Immature natural killer cell (primary cell): ENCODE measurements around the gene MOB2. TPM values are rescaled to one million over a fixed set of nuclear protein-coding genes. Genes with fewer than 3 reads are reported as not detected.
A peak's percentile ranks its signal among the peaks of the same experiment; 100 is the strongest.

Experiments
- DNase-seq, 3 donors: peaks; one replicate each; pipeline ENCODE4 v3.0.0; 2022; ENCODE audit warnings: mixed read lengths in 1 of 3
- H3K27ac Mint-ChIP-seq, 6 donors: one replicate each; pipeline ENCODE4 v1.8.0; 2020; ENCODE audit warnings: mixed read lengths in 6 of 6, mild to moderate bottlenecking in 5 of 6, inconsistent platforms in 4 of 6, moderate library complexity in 3 of 6
- H3K27me3 Mint-ChIP-seq, 3 donors: one replicate each; pipeline ENCODE4 v1.8.0; 2020 to 2021; ENCODE audit warnings: low read depth in 3 of 3, mild to moderate bottlenecking in 3 of 3, mixed read lengths in 3 of 3, moderate library complexity in 3 of 3, inconsistent platforms in 1 of 3
- H3K36me3 Mint-ChIP-seq, 3 donors: one replicate each; pipeline ENCODE4 v1.8.0; 2020; ENCODE audit warnings: mixed read lengths in 3 of 3, inconsistent platforms in 2 of 3, mild to moderate bottlenecking in 2 of 3
- H3K4me1 Mint-ChIP-seq, 2 donors: one replicate each; pipeline ENCODE4 v1.8.0; 2020; ENCODE audit warnings: inconsistent platforms in 2 of 2, mild to moderate bottlenecking in 2 of 2, mixed read lengths in 2 of 2, moderate library complexity in 1 of 2
- H3K4me3 Mint-ChIP-seq, 5 donors: one replicate each; pipeline ENCODE4 v1.8.0; 2020; ENCODE audit warnings: mild to moderate bottlenecking in 5 of 5, mixed read lengths in 5 of 5, inconsistent platforms in 3 of 5, moderate library complexity in 3 of 5
- H3K9me3 Mint-ChIP-seq, 6 donors: one replicate each; pipeline ENCODE4 v1.8.0; 2020; ENCODE audit warnings: mild to moderate bottlenecking in 6 of 6, mixed read lengths in 6 of 6, inconsistent platforms in 4 of 6, moderate library complexity in 3 of 6
- polyA plus RNA-seq, 3 donors: library from polyadenylated mRNA; unstranded; fragments of 300-500 nt; fragmentation: Illumina TruSeq; gene quantifications; one replicate each; pipeline ENCODE4 v1.2.3, GENCODE V29; 2021

The MOB2 gene
- polyA plus RNA-seq, 3 donors from 2014 or later: 43.7 to 70.9 (median 68.8) TPM

DNA sequence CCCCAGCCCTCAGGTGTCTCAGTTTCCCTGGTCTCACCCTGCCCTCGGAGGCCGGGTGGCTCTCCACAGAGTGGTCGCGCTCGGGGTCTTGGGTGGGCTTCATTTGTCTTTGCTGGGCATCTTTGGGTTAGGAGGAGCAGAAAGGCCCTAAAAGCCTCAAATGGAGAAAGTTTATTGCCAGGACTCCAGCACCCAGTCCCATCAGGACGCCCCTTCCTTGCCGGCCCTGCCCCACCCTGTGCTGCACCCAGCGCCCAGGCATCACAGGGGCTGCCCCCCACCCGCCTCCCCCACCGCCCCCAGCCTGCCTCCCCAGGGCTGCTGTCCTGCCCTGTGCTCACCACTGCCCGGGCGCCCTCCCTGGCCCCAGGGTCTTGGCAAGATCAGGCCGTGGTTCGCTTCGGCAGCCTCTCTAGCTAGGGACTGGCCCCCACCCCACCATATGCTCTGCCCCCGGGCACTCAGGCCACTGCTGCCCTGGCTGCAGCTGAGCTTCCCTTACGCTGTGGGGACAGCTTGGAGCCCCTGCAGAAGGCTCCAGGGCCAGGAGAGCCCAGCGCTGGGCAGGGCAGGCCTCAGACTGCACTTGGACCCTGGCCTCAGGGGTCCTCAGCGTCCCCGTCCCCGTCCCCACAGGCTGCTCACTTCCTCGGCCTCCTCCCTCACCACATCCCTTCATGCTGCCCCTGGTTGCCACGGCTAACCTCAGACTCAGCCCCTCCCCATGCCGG is 31.4 kb downstream of the MOB2 start:
- no peak overlapping the region for H3K4me3 Mint-ChIP-seq
- no peaks in the 10 kb centered on the region for H3K36me3 Mint-ChIP-seq
- peaks cover 0 to 7% (median 0%) of the 10 kb centered on the region in 3 donors for H3K27me3 Mint-ChIP-seq
- no peaks in the 10 kb centered on the region for H3K4me1 Mint-ChIP-seq
- no peaks in the 10 kb centered on the region for H3K9me3 Mint-ChIP-seq
- no peak overlapping the region for H3K27ac Mint-ChIP-seq
- DNase-seq: no peak

DNA sequence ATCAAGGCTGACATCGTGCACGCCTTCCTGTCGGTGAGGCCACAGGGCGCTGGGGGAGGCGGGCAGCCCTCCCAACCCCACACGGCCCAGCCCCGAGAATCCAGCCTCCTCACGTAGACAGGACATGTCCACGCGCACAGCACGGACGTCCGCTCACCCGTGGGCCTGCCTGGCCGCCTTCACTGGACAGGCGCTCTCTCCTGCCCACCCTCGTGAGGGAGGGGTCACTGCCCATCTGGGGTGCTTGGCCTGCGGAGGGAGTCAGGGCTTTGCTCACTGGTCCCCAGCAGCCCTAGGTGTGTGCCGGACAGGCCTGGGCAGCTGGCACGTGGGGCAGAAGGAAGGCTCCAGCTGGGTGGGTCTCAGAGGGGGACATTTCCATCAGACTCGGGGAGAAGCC is 32.0 kb downstream of the MOB2 start:
- H3K4me3 Mint-ChIP-seq: no peak overlapping the region
- no peaks in the 10 kb centered on the region for H3K9me3 Mint-ChIP-seq
- no peak for DNase-seq
- H3K27me3 Mint-ChIP-seq: peaks cover 0 to 9% (median 0%) of the 10 kb centered on the region in 3 donors
- no peak overlapping the region for H3K27ac Mint-ChIP-seq
- H3K36me3 Mint-ChIP-seq: no peaks in the 10 kb centered on the region
- H3K4me1 Mint-ChIP-seq: no peaks in the 10 kb centered on the region

DNA sequence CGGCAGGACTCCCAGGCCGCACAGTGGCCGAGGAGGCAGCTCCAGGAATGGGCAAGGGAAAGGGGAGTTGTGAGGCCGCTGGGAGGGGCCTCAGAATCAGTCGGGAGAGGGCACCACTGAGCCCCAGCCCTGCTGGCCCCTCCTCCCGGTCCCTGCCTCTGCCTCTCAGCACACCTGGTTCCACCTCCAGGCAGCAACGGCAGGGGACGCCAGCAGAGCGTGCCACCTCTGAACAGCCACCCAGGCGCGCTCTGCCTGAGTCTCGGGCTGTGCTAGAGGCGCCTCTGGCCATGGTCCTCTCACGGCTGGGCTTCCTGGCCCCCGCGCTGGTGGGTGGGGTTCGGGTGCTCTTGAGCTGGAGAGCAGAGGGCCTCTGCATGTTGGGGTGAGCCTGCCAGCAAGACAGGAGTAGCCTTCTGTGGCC is 33.0 kb downstream of the MOB2 start:
- Mint-ChIP-seq H3K9me3 (no peaks in the 10 kb centered on the region), H3K4me1 (no peaks in the 10 kb centered on the region), H3K36me3 (no peaks in the 10 kb centered on the region), H3K27me3 (peaks cover 0 to 6% (median 0%) of the 10 kb centered on the region in 3 donors), H3K27ac (no peak overlapping the region), H3K4me3 (no peak overlapping the region)
- peak in 2 of 3 donors; percentile 15 to 22 for DNase-seq

DNA sequence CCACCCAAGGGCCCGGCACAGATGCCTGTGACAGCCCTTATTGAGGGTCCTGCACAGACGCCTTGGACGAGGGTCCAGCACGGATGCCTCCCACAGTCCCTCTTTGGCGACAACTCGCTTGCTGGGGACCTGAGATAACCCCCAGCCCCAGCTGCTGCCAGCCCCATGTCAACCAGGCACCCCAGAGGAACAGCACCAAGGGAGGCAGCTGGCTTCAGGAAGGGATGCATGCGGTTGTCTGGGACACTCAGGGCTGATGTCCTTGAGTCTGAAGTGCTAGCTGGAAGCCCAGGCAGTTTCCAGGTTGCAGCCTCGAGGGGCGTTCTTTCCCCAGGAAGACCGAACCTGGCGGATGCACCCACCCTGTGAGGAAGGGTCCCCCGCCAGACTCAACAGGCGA is 33.8 kb downstream of the MOB2 start:
- no peak overlapping the region for H3K27ac Mint-ChIP-seq
- H3K4me1 Mint-ChIP-seq: no peaks in the 10 kb centered on the region
- no peak overlapping the region for H3K4me3 Mint-ChIP-seq
- no peak for DNase-seq
- H3K36me3 Mint-ChIP-seq: no peaks in the 10 kb centered on the region
- H3K9me3 Mint-ChIP-seq: no peaks in the 10 kb centered on the region
- peaks cover 0 to 6% (median 0%) of the 10 kb centered on the region in 3 donors for H3K27me3 Mint-ChIP-seq

DNA sequence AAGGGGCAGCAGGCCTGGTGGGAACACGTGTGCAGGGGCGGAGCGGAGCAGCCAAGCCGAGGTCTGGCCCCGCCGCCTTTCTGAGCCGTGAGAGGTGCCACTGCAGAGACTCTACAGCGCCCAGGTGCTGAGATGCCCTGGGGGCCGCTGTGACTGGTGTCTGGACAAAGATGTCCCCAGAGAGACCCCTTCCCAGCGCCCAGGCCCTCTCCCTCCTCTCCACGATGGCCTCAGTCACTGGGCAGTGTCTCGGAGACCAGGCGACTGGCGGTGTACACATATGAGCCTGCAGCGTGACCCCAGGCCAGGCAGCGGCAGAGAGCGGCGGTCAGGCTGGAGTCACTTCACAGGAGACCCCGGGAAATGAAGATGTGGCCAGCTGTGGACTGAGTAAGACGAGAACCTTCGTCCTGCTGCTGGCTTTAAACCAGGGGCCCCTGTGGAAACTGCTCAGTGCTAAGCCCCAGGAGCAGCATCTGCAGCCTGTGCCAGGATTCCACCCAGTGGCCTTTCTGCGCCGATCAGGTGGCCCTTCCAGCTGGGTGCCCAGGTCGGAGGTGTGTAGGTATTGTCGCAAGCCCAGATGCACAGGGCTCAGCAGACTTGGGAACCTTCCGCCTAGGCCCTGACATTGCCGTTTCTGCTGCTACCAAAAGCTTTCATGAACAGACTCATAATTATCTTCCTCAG is 34.7 kb downstream of the MOB2 start:
- H3K36me3 Mint-ChIP-seq: no peaks in the 10 kb centered on the region
- H3K4me3 Mint-ChIP-seq: no peak overlapping the region
- H3K4me1 Mint-ChIP-seq: no peaks in the 10 kb centered on the region
- no peaks in the 10 kb centered on the region for H3K9me3 Mint-ChIP-seq
- no peak overlapping the region for H3K27ac Mint-ChIP-seq
- no peak for DNase-seq
- H3K27me3 Mint-ChIP-seq: peaks cover 0 to 6% (median 0%) of the 10 kb centered on the region in 3 donors

DNA sequence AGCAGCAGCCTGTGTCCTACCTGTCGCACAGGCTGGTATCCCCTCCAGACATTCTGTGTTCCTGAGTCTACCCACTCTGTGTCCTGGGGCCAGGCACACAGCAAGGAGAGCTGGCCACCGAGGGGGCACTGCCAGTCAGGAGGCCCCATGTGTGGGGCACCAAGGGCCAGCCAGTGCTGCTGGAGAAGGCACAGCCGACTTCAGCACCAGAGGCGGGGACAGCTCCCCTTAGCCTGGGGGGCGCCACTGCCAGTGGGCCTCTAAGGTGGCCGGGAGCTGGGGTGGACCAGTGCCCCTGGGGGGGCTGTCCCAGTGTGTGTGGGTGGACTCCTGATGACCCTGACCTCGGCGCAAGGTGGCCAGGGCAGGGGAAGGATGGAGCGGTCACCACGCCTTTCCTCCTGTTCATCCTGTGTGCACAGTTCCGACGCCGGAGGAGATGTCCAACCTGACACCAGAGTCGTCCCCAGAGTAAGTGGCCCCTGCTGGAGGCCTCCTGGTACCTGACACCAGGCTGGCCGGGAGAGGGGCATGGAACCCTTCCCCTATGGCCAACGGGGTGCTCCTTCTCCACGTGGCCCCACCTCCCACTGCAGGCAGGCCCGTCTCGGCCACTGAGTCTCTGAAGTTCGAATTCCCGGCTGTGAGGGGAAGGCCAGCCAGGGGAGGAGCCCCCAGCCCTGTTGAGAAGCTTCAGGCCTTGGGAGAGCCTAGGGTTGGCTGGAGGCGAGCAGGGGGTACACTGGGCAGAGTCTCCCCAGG is 35.4 kb downstream of the MOB2 start:
- Mint-ChIP-seq H3K27ac (no peak overlapping the region), H3K9me3 (no peaks in the 10 kb centered on the region), H3K4me3 (no peak overlapping the region), H3K4me1 (no peaks in the 10 kb centered on the region), H3K27me3 (peaks cover 0 to 6% (median 0%) of the 10 kb centered on the region in 3 donors), H3K36me3 (no peaks in the 10 kb centered on the region)
- no peak for DNase-seq

DNA sequence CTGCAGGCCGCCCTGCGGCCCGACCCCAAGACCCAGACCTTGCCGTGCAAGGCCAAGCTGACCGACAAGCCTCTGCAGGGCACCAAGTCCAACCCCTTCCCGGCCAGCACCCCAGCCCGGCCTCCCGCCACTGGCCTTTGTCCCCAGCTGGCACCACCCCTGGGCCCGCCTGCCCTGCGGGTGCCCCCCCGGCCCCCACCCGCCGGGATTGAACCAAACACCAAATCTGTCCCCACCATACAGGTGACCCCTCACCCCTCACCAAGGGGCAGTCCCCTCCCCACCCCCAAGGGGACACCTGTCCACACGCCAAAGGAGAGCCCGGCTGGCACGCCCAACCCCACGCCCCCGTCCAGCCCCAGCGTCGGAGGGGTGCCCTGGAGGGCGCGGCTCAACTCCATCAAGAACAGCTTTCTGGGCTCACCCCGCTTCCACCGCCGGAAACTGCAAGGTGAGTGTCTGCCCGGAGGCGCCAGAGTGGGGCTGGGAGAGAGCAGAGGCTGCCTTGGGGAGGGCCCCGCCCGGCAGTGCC is 36.2 kb downstream of the MOB2 start:
- H3K27me3 Mint-ChIP-seq: peaks cover 0 to 6% (median 0%) of the 10 kb centered on the region in 3 donors
- no peak overlapping the region for H3K27ac Mint-ChIP-seq
- no peak overlapping the region for H3K4me3 Mint-ChIP-seq
- H3K9me3 Mint-ChIP-seq: no peaks in the 10 kb centered on the region
- H3K4me1 Mint-ChIP-seq: no peaks in the 10 kb centered on the region
- H3K36me3 Mint-ChIP-seq: no peaks in the 10 kb centered on the region
- no peak for DNase-seq

DNA sequence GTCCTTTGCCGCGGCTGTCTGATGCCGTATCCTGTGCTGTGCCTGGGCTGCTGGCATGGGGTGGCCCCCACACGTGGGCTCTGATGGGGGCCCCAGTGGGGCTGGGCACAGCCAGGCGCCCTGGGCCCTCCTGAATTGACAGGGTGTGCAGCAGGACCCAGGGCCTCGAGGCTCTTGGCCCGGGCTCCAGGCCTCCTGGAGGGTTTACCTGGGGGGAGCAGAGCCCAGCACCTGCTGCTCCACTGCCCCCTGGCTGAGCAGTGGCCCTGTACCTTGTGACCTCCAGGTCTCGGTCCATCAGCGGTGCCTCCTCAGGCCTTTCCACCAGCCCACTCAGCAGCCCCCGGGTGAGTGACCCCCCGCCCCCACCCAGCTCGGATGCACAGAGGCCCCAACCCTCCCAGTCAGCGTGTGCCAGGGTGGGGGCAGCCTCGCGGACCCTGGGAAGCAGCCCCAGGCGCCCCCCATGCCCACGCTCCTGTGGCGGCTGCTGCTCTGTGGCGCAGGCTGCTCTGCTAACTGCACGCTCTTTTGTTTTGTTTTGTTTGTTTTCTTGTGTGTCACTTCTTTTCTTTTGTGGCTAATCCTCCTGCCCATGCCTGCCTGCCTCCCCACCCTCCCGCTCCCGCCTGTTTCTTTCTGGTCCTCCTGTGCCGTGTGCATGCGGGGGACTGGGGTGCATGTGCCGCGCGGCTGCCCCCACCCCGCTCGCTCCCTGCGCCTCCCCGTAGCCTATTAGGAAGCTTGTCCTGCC is 36.9 kb downstream of the MOB2 start:
- peaks cover 0 to 5% (median 0%) of the 10 kb centered on the region in 3 donors for H3K27me3 Mint-ChIP-seq
- DNase-seq: no peak
- H3K27ac Mint-ChIP-seq: no peak overlapping the region
- H3K4me1 Mint-ChIP-seq: no peaks in the 10 kb centered on the region
- H3K4me3 Mint-ChIP-seq: no peak overlapping the region
- H3K36me3 Mint-ChIP-seq: no peaks in the 10 kb centered on the region
- H3K9me3 Mint-ChIP-seq: no peaks in the 10 kb centered on the region

DNA sequence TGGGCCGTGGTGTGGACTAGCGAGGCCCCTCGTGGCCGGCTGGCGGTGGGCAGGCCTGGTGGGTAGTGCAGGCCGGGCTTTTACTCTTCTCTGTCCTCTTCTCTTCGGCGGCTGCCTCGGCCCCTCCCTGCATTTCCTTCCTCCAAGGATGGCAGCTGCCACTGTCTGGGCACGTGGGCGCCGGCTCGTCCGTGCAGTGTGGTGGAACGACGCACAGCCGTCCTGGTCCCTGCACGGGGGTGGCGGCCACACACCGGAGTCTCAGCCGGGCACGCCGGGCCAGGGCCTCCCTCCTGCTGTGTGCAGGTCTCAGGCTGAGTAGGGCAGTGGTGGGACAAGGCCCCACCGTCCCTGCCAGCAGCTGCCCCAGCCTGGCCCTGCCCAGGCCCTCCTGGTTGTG is 37.7 kb downstream of the MOB2 start:
- H3K27me3 Mint-ChIP-seq: peaks cover 0 to 5% (median 0%) of the 10 kb centered on the region in 3 donors
- H3K4me1 Mint-ChIP-seq: no peaks in the 10 kb centered on the region
- no peak overlapping the region for H3K27ac Mint-ChIP-seq
- H3K4me3 Mint-ChIP-seq: no peak overlapping the region
- DNase-seq: no peak
- H3K9me3 Mint-ChIP-seq: no peaks in the 10 kb centered on the region
- no peaks in the 10 kb centered on the region for H3K36me3 Mint-ChIP-seq

DNA sequence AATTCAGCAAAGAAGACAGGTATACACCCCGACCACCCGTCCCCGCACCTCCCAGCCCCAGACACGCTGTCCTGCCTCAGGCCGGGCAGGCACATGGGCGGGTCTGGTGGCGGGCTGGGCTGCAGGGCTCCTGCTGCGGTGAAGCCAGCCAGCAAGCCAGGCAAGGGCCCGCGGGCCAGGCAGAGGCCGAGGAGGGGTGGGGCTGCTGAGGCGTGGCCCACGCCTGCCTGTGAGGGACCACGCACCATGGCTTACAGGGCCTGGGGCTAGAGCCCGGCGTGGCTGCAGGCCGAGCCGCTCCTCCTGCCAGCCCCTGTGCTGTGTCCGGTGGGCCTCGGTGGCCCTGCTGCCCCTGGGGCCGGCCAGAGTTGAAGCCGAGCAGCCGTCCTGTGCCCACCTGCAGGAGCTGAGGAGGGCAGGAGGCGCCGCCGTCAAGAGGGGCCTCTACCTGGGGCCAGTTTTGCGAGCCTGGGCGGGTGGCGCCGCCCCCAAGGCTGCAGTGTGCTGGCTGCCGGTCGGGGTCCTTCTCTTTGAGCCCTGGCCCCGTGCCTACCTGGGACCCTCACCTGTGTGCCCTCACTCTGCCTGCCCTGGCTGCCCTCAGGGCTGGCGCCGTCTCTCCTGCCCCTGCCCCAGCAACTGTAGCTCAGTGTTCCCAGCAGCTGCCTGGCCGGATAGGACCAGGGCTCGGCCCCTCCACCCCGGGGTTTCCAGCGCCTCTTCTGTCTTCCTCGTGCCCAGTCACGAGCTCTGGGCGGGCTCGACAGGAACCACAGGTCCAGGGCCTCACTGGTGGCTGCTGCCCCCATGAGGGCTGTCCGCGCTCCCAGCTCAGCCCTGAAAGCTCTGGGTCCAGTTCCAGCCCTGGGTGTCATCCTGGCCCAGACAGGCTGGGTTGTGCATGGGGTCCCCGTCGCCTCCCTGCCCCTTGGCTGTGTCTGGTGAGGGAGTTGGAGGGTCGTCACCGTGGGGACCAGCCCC is 38.4 kb downstream of the MOB2 start:
- no peak overlapping the region for H3K27ac Mint-ChIP-seq
- no peaks in the 10 kb centered on the region for H3K9me3 Mint-ChIP-seq
- no peaks in the 10 kb centered on the region for H3K4me1 Mint-ChIP-seq
- H3K4me3 Mint-ChIP-seq: no peak overlapping the region
- peaks cover 0 to 5% (median 0%) of the 10 kb centered on the region in 3 donors for H3K27me3 Mint-ChIP-seq
- H3K36me3 Mint-ChIP-seq: no peaks in the 10 kb centered on the region
- DNase-seq: no peak

DNA sequence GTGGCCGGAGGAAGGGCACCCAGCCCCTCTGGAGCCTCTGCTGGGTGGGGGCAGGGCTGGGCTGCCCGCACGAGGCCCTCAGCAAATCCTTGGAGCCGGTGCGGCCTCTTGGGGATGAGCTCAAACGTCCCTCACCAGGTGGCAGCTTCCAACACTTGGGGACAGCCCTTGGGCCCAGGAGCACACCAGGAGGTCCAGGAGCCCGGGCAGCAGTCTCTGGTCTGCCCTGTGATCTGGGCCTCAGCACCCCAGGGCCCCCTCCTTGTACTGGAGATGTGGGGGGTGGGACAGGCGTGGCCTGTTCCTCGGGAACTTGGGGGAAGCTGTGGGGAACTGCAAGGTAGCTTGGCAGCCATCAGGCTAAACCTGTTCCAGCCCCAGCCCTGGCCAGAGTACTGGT is 40.0 kb downstream of the MOB2 start:
- peaks cover 0 to 2% (median 0%) of the 10 kb centered on the region in 3 donors for H3K27me3 Mint-ChIP-seq
- H3K36me3 Mint-ChIP-seq: no peaks in the 10 kb centered on the region
- H3K4me1 Mint-ChIP-seq: no peaks in the 10 kb centered on the region
- DNase-seq: no peak
- H3K9me3 Mint-ChIP-seq: no peaks in the 10 kb centered on the region
- no peak overlapping the region for H3K27ac Mint-ChIP-seq
- no peak overlapping the region for H3K4me3 Mint-ChIP-seq

DNA sequence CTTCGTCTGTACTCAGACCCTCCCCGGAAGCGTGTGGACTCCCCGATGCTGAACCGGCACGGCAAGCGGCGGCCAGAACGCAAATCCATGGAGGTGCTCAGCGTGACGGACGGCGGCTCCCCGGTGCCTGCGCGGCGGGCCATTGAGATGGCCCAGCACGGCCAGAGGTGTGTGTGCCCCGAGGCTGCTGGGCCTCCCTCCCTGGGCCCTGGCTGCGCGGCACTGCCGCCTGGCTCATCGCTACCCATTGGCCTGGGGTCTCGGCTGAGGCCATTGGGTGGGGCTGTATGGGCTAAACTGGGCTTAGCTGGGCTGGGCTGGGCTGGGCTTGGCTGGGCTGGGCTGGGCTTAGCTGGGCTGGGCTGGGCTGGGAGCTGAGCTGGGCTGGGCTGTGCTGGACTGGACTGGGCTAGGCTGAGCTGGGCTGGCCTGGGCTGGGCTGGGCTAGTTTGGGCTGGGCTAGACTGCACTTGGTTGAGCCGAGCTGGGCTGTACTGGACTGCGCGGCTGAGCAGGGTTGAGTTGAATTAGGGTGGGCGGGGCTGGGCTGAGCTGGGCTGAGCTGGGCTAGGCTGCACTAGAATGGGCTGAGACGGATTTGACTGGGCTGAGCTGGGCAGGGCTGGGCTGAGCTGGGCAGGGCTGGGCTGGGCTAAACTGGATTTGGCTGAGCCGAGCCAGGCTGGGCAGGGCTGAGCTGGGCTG is 40.7 kb downstream of the MOB2 start:
- Mint-ChIP-seq H3K4me1 (no peaks in the 10 kb centered on the region), H3K9me3 (no peaks in the 10 kb centered on the region), H3K27me3 (peaks cover 0 to 2% (median 0%) of the 10 kb centered on the region in 3 donors), H3K27ac (no peak overlapping the region), H3K4me3 (no peak overlapping the region), H3K36me3 (no peaks in the 10 kb centered on the region)
- no peak for DNase-seq
